Psoas muscle (tissue), 8 donors: Measurements from ENCODE around the gene NSD2. TPM values are rescaled to one million over a fixed set of nuclear protein-coding genes. Genes with fewer than 3 reads are reported as not detected.
"Not testable (repeated sequence)": the region's sequence is repeated elsewhere in the genome, so short reads cannot be mapped to it uniquely, and the experiment has no call there.

Source experiments
- ATAC-seq, 4 donors: fragments of 200-7000 bp; cut with Tn5 transposase; one replicate each; pipeline ENCODE4 v1.9.1; 2020; ENCODE audit warnings: moderate library complexity in 3 of 4, mild to moderate bottlenecking in 2 of 4
- DNase-seq, 2 donors: peaks; one replicate each; pipeline ENCODE4 v3.0.0-alpha.2; 2020
- H3K27ac ChIP-seq: fragments of 200-600 bp; one replicate; pipeline ENCODE4 v1.8.0; 2022
- H3K27me3 ChIP-seq, 3 donors: fragments of 200-600 bp in 1 of 3; one replicate each; pipeline versions ENCODE4 v1.6.1 to v1.8.0; 2013 to 2022; ENCODE audit warnings: low read length in 2 of 3, mild to moderate bottlenecking in 2 of 3, moderate library complexity in 1 of 3; ENCODE audit not compliant: insufficient read depth in 3 of 3
- H3K36me3 ChIP-seq, 2 donors: fragments of 200-600 bp in 1 of 2; one replicate each; pipeline versions ENCODE4 v1.6.1 to v1.8.0; 2013 to 2022; ENCODE audit warnings: low read depth in 1 of 2, mild to moderate bottlenecking in 1 of 2, moderate library complexity in 1 of 2; ENCODE audit not compliant: insufficient read depth in 1 of 2
- H3K4me1 ChIP-seq: fragments of 200-600 bp; one replicate; pipeline ENCODE4 v1.8.0; 2022
- H3K4me3 ChIP-seq: fragments of 200-600 bp; one replicate; pipeline ENCODE4 v1.8.0; 2022; ENCODE audit warnings: mild to moderate bottlenecking
- H3K9me3 ChIP-seq: fragments of 200-600 bp; one replicate; pipeline ENCODE4 v1.8.0; 2022
- WGBS, 3 donors: extraction: QIAGEN DNeasy Blood & Tissue Kit; methylation state at CpG; one replicate each; pipeline versions ENCODE4 v1.1.6 to v1.1.7; 2013; 5-methylcytosine and 5-hydroxymethylcytosine counted together
- intact Hi-C, 2 donors: fragments of 100-400 bp; cut with DNase I; formaldehyde crosslinking; loops; one replicate each; pipeline versions ENCODE4 v1.11.0 to v1.14.2; 2022
- polyA plus RNA-seq, 3 donors: library from polyadenylated mRNA; stranded (reverse); fragments of 200-250 nt; gene quantifications; one replicate each; pipeline ENCODE4 v1.2.3, GENCODE V29; 2013
- total RNA-seq, 4 donors: library from RNA; stranded (reverse); fragmentation: NEBNext Ultra II Directional in 2 of 4; extraction: Animal tissue kit (Norgen Biotek cat#: 25700) in 2 of 4; gene quantifications; one replicate each; pipeline versions ENCODE4 v1.2.1 to v1.2.4, GENCODE V29; 2021 to 2023
- TF ChIP-seq, protein P1 (sequence below): fragments of 200-600 bp; IDR thresholded peaks from one replicate; pipeline ENCODE4 v1.8.0; 2022; ENCODE audit warnings: antibody characterized with exemption
- donor health status: healthy with polysubstance abuse.
- donor health status: DM: no; HTN: no; CAD: no; lungs with moderate emphysema.
- donor health status: Bipolar disorder and iron deficiency.
- donor health status: healthy.
- donor health status: DM: yes; HTN: yes; CAD: no.
- donor health status: DM: no; HTN: no; CAD: no.
- donor health status: DM: no; HTN: no; CAD: no.
- donor health status: DM: yes; HTN: yes; CAD: no.

Gene NSD2
- total and polyA plus RNA-seq, 7 donors, result 5.6 to 36.0 (median 21.2) TPM

GRCh38 chr4:2024683-2025082 lies 153.5 kb downstream of the NSD2 start:
- Histone ChIP-seq H3K4me3 (no peak overlapping the region), H3K9me3 (no peaks in the 10 kb centered on the region), H3K4me1 (no peaks in the 10 kb centered on the region), H3K27me3 (peaks cover 0 to 11% (median 6%) of the 10 kb centered on the region in 3 donors), H3K36me3 (no peaks in the 10 kb centered on the region), H3K27ac (no peak overlapping the region)
- intact Hi-C loops, result no loop called here
- ATAC-seq (no peak), DNase-seq (no peak)
- TF ChIP-seq, protein P1, sequence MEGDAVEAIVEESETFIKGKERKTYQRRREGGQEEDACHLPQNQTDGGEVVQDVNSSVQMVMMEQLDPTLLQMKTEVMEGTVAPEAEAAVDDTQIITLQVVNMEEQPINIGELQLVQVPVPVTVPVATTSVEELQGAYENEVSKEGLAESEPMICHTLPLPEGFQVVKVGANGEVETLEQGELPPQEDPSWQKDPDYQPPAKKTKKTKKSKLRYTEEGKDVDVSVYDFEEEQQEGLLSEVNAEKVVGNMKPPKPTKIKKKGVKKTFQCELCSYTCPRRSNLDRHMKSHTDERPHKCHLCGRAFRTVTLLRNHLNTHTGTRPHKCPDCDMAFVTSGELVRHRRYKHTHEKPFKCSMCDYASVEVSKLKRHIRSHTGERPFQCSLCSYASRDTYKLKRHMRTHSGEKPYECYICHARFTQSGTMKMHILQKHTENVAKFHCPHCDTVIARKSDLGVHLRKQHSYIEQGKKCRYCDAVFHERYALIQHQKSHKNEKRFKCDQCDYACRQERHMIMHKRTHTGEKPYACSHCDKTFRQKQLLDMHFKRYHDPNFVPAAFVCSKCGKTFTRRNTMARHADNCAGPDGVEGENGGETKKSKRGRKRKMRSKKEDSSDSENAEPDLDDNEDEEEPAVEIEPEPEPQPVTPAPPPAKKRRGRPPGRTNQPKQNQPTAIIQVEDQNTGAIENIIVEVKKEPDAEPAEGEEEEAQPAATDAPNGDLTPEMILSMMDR, result no peak

- ATAC-seq (no peak), DNase-seq (no peak)
- Histone ChIP-seq H3K9me3 (no peaks in the 10 kb centered on the region), H3K36me3 (no peaks in the 10 kb centered on the region), H3K4me3 (no peak overlapping the region), H3K4me1 (no peaks in the 10 kb centered on the region), H3K27ac (no peak overlapping the region), H3K27me3 (peaks cover 0 to 11% (median 5%) of the 10 kb centered on the region in 3 donors)
- TF ChIP-seq, protein P1, result no peak
- intact Hi-C loops, result no loop called here
Observed at GRCh38 chr4:2025817-2026216, 154.6 kb downstream of the NSD2 start.

DNA sequence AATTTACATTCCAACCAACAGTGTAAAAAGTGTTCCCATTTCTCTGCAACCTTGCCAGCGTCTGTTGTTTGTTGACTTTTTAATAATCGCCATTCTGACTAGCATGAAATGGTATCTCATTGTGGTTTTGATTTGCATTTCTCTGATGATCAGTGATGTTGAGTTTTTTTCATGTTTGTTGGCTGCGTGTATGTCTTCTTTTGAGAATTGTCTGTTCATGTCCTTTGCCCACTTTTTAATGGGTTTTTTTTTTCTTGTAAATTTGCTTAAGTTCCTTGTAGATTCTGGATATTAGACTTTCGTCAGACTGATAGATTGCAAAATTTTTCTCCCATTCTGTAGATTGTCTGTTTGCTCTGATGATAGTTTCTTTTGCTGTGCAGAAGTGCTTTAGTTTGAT lies 155.9 kb downstream of the NSD2 start:
- H3K27ac ChIP-seq, intact Hi-C loops, H3K4me3 ChIP-seq, ATAC-seq, H3K36me3 ChIP-seq, H3K9me3 ChIP-seq, DNase-seq, H3K4me1 ChIP-seq, H3K27me3 ChIP-seq: not testable (repeated sequence)
- WGBS, 3 donors, result 83 to 89% (median 88%) methylated on average over 4 of the region's 4 CpGs

DNA sequence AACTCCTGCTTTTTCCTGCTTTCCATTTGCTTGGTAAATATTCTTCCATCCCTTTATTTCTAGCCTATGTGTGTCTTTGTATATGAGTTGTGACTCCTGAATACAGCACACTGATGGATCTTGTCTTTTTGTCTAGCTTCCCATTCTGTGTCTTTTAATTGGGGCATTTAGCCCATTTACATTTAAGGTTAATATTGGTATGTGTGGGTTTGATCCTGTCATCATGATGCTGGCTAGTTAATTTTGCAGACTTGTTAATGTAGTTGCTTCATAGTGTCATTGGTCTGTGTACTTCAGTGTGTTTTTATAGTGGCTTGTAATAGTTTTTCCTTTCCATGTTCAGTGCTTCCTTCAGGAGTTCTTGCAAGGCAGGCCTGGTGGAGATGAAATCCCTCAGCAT lies 160.0 kb downstream of the NSD2 start:
- H3K4me3 ChIP-seq, intact Hi-C loops, H3K27ac ChIP-seq, H3K9me3 ChIP-seq, H3K36me3 ChIP-seq, DNase-seq, H3K4me1 ChIP-seq, ATAC-seq: not testable (repeated sequence)
- peaks cover 0 to 15% (median 3%) of the 10 kb centered on the region in 3 donors for H3K27me3 ChIP-seq

Other genes starting within 250 kb of the NSD2 start
- 1 to 10 TPM in 3 of 4 donors, under 1 TPM in 1; 0.71 to 1.9 (median 1.4) TPM for gene FAM53A, start 187.1 kb upstream of the NSD2 start, total RNA-seq
- 1 to 10 TPM in 2 of 3 donors, under 1 TPM in 1; 0.76 to 1.4 (median 1.3) TPM for gene FAM53A, start 187.1 kb upstream of the NSD2 start, polyA plus RNA-seq
- 10 to 100 TPM; 15.5 to 17.1 (median 16.2) TPM for gene SLBP, start 159.1 kb upstream of the NSD2 start, total RNA-seq
- gene SLBP, start 159.1 kb upstream of the NSD2 start, polyA plus RNA-seq, result 10 to 100 TPM; 15.4 to 18.8 (median 18.6) TPM
- 10 to 100 TPM; 11.8 to 43.6 (median 27.0) TPM for gene TMEM129, start 150.1 kb upstream of the NSD2 start, total RNA-seq
- 10 to 100 TPM; 31.6 to 40.3 (median 32.9) TPM for gene TMEM129, start 150.1 kb upstream of the NSD2 start, polyA plus RNA-seq
- gene TACC3, start 149.9 kb upstream of the NSD2 start, total RNA-seq, result 1 to 10 TPM; 2.7 to 3.5 (median 3.0) TPM
- 1 to 10 TPM; 2.2 to 4.8 (median 2.6) TPM for gene TACC3, start 149.9 kb upstream of the NSD2 start, polyA plus RNA-seq
- 1 to 10 TPM in 1 of 4 donors, under 1 TPM in 3; 0.17 to 1.1 (median 0.47) TPM for gene FGFR3, start 78.1 kb upstream of the NSD2 start, total RNA-seq
- under 1 TPM; 0.29 to 0.57 (median 0.30) TPM for gene FGFR3, start 78.1 kb upstream of the NSD2 start, polyA plus RNA-seq
- 10 to 100 TPM; 26.8 to 50.3 (median 40.1) TPM for gene LETM1, start 15.2 kb upstream of the NSD2 start, total RNA-seq
- gene LETM1, start 15.2 kb upstream of the NSD2 start, polyA plus RNA-seq, result 10 to 100 TPM; 14.1 to 26.1 (median 25.1) TPM
- 10 to 100 TPM; 11.4 to 20.2 (median 12.2) TPM for gene NELFA, start 137.6 kb downstream of the NSD2 start, total RNA-seq
- 10 to 100 TPM; 13.2 to 16.5 (median 15.2) TPM for gene NELFA, start 137.6 kb downstream of the NSD2 start, polyA plus RNA-seq
- 1 to 10 TPM; 3.4 to 7.2 (median 4.8) TPM for gene NAT8L, start 187.9 kb downstream of the NSD2 start, total RNA-seq
- 1 to 10 TPM in 2 of 3 donors, under 1 TPM in 1; 0.72 to 1.7 (median 1.5) TPM for gene NAT8L, start 187.9 kb downstream of the NSD2 start, polyA plus RNA-seq